ENCODE results near the gene DSN1. TPM values are rescaled to one million over a fixed set of nuclear protein-coding genes. Genes with fewer than 3 reads are reported as not detected.

The DSN1 gene
- 36.7 and 42.5 TPM in 2 replicates for total RNA-seq (2022)
- Bru-seq, nascent RNA = percentile 82 among the genes with signal in this experiment
- percentile 86 among the genes with signal in this experiment for BruChase-seq, experiment 1, labeled RNA remaining after a 6-hour chase
- BruChase-seq, experiment 2, labeled RNA remaining after a 2-hour chase = percentile 93 among the genes with signal in this experiment
- long read RNA-seq, transcript DSN1-207 (10 exons, 2,129 nt) = minor isoform, 10 of 105 reads
- long read RNA-seq, transcript DSN1-203 (11 exons, 2,233 nt) = major isoform, 54 of 105 reads
- long read RNA-seq, transcript DSN1-204 (11 exons, 2,441 nt) = minor isoform, 17 of 105 reads
- long read RNA-seq, partial matches to known transcripts = 4 of 105 reads
- long read RNA-seq, other reads (novel, unspliced or antisense) = 13 of 105 reads

- Mint-ChIP-seq H3K27ac (ENCODE audit: unreplicated experiment) (peak within 1 kb of the TSS; percentile 93), H3K27me3 (ENCODE audit: unreplicated experiment) (no peaks in the 10 kb centered on the region), H3K36me3 (ENCODE audit: insufficient read depth, unreplicated experiment) (peaks cover 27% of the 10 kb centered on the region), H3K9me3 (ENCODE audit: low read depth, unreplicated experiment) (no peaks in the 10 kb centered on the region), H3K4me1 (ENCODE audit: low read depth, unreplicated experiment) (peaks cover 24% of the 10 kb centered on the region), H3K4me3 (ENCODE audit: low read depth, unreplicated experiment) (peak within 1 kb of the TSS; percentile 77)
- no TSS peak for BruUV-seq (replicated peaks)
- peak; percentile 100 for DNase-seq
- CTCF ChIA-PET = interaction anchor here (0.5 to 1.8 kb wide), 12 partner anchors 19 to 161 kb away, joined by 3 to 10 read pairs (median 3); partner anchors contain the start of gene NDRG3
- TF ChIP-seq CTCF (IDR thresholded peaks at IDR 0.05; ENCODE audit: unreplicated experiment) = no peak
- intact Hi-C loops (cut with micrococcal nuclease; ENCODE audit: unreplicated experiment) = loop anchor here (10.0 kb wide), 1 partner anchor 111 kb away; no protein-coding TSS in a partner anchor
Measured at GRCh38 chr20:36773597-36774390, at the start of gene DSN1. Gene DSN1, minus strand, starts transcription at chr20:36773763. Its CDS starts 2,305 bp downstream, at chr20:36771458.

DNA sequence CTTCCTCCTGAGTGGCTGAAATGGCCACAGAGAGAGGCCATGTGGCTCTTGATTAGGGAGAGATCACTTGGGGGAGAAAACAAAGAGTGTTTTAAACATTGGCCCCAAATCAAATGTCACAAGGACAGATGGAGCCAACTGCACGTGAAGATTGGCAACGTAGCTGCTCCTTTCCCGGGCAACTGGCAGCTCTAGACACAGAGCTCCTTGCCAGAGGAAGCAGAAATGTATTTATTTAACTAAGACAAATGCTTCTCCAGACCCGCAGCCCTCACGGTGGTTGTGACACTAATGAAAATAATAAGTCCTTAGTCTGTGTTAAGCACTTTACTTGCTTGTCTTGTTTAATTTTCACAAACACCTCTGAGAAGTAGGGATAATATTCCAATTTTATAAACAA, 49.6 kb upstream of the DSN1 start:
- no TSS peak for BruUV-seq (replicated peaks)
- H3K27ac Mint-ChIP-seq (ENCODE audit: unreplicated experiment) = no peak overlapping the region

DNA sequence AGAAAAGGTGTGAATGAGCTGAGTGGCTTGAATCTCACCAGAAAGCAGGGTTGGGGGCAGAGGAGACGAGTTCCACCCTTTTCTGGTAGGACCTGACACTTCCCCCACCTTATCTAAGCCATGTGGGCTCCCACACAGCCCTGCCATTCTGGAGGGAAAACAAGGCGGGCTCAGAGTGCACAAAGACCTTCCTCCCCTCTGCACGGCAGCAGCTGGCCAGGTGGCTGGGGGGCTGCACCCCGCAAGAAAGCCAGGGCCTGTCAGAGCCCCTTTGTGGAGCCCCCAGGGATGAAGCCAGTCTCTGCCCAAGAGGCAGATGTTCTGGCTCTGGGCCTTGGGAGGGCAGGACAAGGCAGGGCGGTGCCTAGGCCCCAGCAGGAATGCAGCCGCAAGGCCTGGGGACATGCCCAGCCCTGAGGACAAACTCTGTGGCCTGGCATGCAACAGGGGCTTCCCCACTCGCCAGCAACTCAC, 48.4 kb upstream of the DSN1 start:
- CTCF ChIA-PET = interaction anchor here (1.2 kb wide), 1 partner anchor 13 kb away, joined by 5 read pairs; no protein-coding TSS in a partner anchor
- H3K4me3 Mint-ChIP-seq (ENCODE audit: low read depth, unreplicated experiment) = no peak overlapping the region
- DNase-seq = peak; percentile 29

More for the DNA sequence above, 49.6 kb upstream of the DSN1 start:
- Mint-ChIP-seq H3K36me3 (ENCODE audit: insufficient read depth, unreplicated experiment) (peaks cover 15% of the 10 kb centered on the region), H3K9me3 (ENCODE audit: low read depth, unreplicated experiment) (no peaks in the 10 kb centered on the region), H3K4me1 (ENCODE audit: low read depth, unreplicated experiment) (no peaks in the 10 kb centered on the region), H3K4me3 (ENCODE audit: low read depth, unreplicated experiment) (no peak overlapping the region), H3K27me3 (ENCODE audit: unreplicated experiment) (no peaks in the 10 kb centered on the region)
- no peak for TF ChIP-seq CTCF (IDR thresholded peaks at IDR 0.05; ENCODE audit: unreplicated experiment)
- DNase-seq = no peak
- CTCF ChIA-PET = interaction anchor here (1.0 to 1.2 kb wide), 2 partner anchors 12 to 14 kb away, joined by 3 to 5 read pairs; no protein-coding TSS in a partner anchor
- intact Hi-C loops (cut with micrococcal nuclease; ENCODE audit: unreplicated experiment) = no loop called here

More for the DNA sequence above, 48.4 kb upstream of the DSN1 start:
- Mint-ChIP-seq H3K9me3 (ENCODE audit: low read depth, unreplicated experiment) (no peaks in the 10 kb centered on the region), H3K36me3 (ENCODE audit: insufficient read depth, unreplicated experiment) (peaks cover 10% of the 10 kb centered on the region), H3K4me1 (ENCODE audit: low read depth, unreplicated experiment) (no peaks in the 10 kb centered on the region), H3K27me3 (ENCODE audit: unreplicated experiment) (no peaks in the 10 kb centered on the region), H3K27ac (ENCODE audit: unreplicated experiment) (no peak overlapping the region)
- TF ChIP-seq CTCF (IDR thresholded peaks at IDR 0.05; ENCODE audit: unreplicated experiment) = no peak
- BruUV-seq (replicated peaks) = no TSS peak
- intact Hi-C loops (cut with micrococcal nuclease; ENCODE audit: unreplicated experiment) = no loop called here

Measured in Calu3 (cell line).